ENCODE measurements around the gene ASB10. TPM values are rescaled to one million over a fixed set of nuclear protein-coding genes. Genes with fewer than 3 reads are reported as not detected.

The ASB10 gene
- total and polyA plus RNA-seq, 7 donors, result not detected

GRCh38 chr7:151137791-151138152, 49.3 kb downstream of the ASB10 start:
- H3K36me3 ChIP-seq, result peaks cover 33 to 97% (median 49%) of the 10 kb centered on the region in 4 donors
- H3K27me3 ChIP-seq, result no peaks in the 10 kb centered on the region
- no peak overlapping the region for H3K27ac ChIP-seq
- no peak for TF ChIP-seq CTCF (IDR thresholded peaks at IDR 0.05)
- TF ChIP-seq POLR2A (IDR thresholded peaks at IDR 0.05), result no peak
- TF ChIP-seq POLR2AphosphoS5 (IDR thresholded peaks at IDR 0.05), result no peak
- TF ChIP-seq EP300 (IDR thresholded peaks at IDR 0.05), result no peak
- H3K9me3 ChIP-seq, result no peaks in the 10 kb centered on the region
- no peaks in the 10 kb centered on the region for H3K4me1 ChIP-seq
- WGBS, 2 donors, result 94 to 95% methylated on average over 11 of the region's 11 CpGs
- intact Hi-C loops (cut with DNase I), result no loop called here
- H3K4me3 ChIP-seq, result no peak overlapping the region
- DNase-seq, result peak; percentile 57

GRCh38 chr7:151137076-151137675, 49.9 kb downstream of the ASB10 start:
- Histone ChIP-seq H3K27me3 (no peaks in the 10 kb centered on the region), H3K4me3 (no peak overlapping the region), H3K9me3 (no peaks in the 10 kb centered on the region), H3K36me3 (peaks cover 37 to 97% (median 51%) of the 10 kb centered on the region in 4 donors), H3K27ac (no peak overlapping the region), H3K4me1 (no peaks in the 10 kb centered on the region)
- 89 to 94% methylated on average over 22 of the region's 22 CpGs for WGBS, 2 donors
- DNase-seq, result peak; percentile 34
- intact Hi-C loops (cut with DNase I), result no loop called here
- TF ChIP-seq POLR2AphosphoS5 (IDR thresholded peaks at IDR 0.05) (no peak), EP300 (IDR thresholded peaks at IDR 0.05) (no peak)

- Histone ChIP-seq H3K27me3 (no peaks in the 10 kb centered on the region), H3K4me1 (no peaks in the 10 kb centered on the region), H3K4me3 (no peak overlapping the region), H3K27ac (no peak overlapping the region), H3K36me3 (peaks cover 32 to 97% (median 52%) of the 10 kb centered on the region in 4 donors), H3K9me3 (no peaks in the 10 kb centered on the region)
- 95% methylated on average over 33 of the region's 33 CpGs for WGBS, 2 donors
- TF ChIP-seq POLR2AphosphoS5 (IDR thresholded peaks at IDR 0.05) (no peak), EP300 (IDR thresholded peaks at IDR 0.05) (no peak), POLR2A (IDR thresholded peaks at IDR 0.05) (no peak), CTCF (IDR thresholded peaks at IDR 0.05) (no peak)
- intact Hi-C loops (cut with DNase I), result no loop called here
- peak; percentile 34 for DNase-seq
Observed at GRCh38 chr7:151135866-151136843, 50.9 kb downstream of the ASB10 start.

- no peaks in the 10 kb centered on the region for H3K4me1 ChIP-seq
- no peak overlapping the region for H3K4me3 ChIP-seq
- H3K27ac ChIP-seq, result no peak overlapping the region
- intact Hi-C loops (cut with DNase I), result no loop called here
- H3K36me3 ChIP-seq, result peaks cover 32 to 97% (median 54%) of the 10 kb centered on the region in 4 donors
- WGBS, 2 donors, result 93% methylated on average over 5 of the region's 5 CpGs
- H3K9me3 ChIP-seq, result no peaks in the 10 kb centered on the region
- peak; percentile 47 for DNase-seq
- H3K27me3 ChIP-seq, result no peaks in the 10 kb centered on the region
- TF ChIP-seq POLR2AphosphoS5 (IDR thresholded peaks at IDR 0.05) (no peak), CTCF (IDR thresholded peaks at IDR 0.05) (no peak), EP300 (IDR thresholded peaks at IDR 0.05) (no peak), POLR2A (IDR thresholded peaks at IDR 0.05) (no peak)
Observed at GRCh38 chr7:151135525-151135845, 51.6 kb downstream of the ASB10 start.

GRCh38 chr7:151134743-151135524, 52.1 kb downstream of the ASB10 start:
- Histone ChIP-seq H3K36me3 (peaks cover 32 to 98% (median 58%) of the 10 kb centered on the region in 4 donors), H3K27ac (no peak overlapping the region), H3K4me3 (no peak overlapping the region), H3K4me1 (no peaks in the 10 kb centered on the region), H3K27me3 (no peaks in the 10 kb centered on the region), H3K9me3 (no peaks in the 10 kb centered on the region)
- peak; percentile 46 for DNase-seq
- intact Hi-C loops (cut with DNase I), result no loop called here
- no peak for TF ChIP-seq POLR2A (IDR thresholded peaks at IDR 0.05)
- no peak for TF ChIP-seq POLR2AphosphoS5 (IDR thresholded peaks at IDR 0.05)
- TF ChIP-seq CTCF (IDR thresholded peaks at IDR 0.05), result no peak
- no peak for TF ChIP-seq EP300 (IDR thresholded peaks at IDR 0.05)
- WGBS, 2 donors, result 94 to 95% methylated on average over 14 of the region's 14 CpGs

All from sigmoid colon (tissue), 7 donors.